NCI-H774 (cell line): ENCODE results near the gene NDUFAF4.

Experiments used
- DNase-seq: peaks from one replicate; lab custom pipeline; 2025; lab: John Stamatoyannopoulos, UW

The NDUFAF4 gene

GRCh38 chr6:96897396-96898240 is at the start of gene NDUFAF4:
Gene NDUFAF4 (minus strand): TSS chr6:96897891. CDS start chr6:96897801, 90 bp downstream.
- DNase-seq: peak; percentile 97

DNA sequence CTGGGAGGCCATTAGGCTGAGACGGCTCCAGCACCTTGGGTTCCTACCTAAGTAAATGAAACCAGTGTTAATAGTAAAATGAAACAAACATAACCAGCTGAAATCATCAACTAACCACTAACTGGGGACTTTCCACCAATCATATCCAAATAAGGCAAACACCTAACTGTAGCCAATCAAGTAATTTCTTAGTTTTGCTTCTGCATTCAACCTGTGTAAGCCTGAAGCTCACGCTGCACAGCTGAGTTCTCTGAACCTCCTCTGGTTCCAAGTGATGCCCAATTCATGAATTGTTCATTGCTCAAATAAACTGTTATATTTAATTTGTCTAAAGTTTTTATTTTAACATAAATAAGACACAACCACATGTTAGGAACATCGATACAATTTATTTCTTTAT is 49.4 kb upstream of the NDUFAF4 start:
- no peak for DNase-seq

GRCh38 chr6:96943555-96944215 is 46.0 kb upstream of the NDUFAF4 start:
- DNase-seq: no peak

GRCh38 chr6:96942676-96943075 is 45.0 kb upstream of the NDUFAF4 start:
- no peak for DNase-seq

GRCh38 chr6:96940322-96940721 is 42.6 kb upstream of the NDUFAF4 start:
- no peak for DNase-seq

DNA sequence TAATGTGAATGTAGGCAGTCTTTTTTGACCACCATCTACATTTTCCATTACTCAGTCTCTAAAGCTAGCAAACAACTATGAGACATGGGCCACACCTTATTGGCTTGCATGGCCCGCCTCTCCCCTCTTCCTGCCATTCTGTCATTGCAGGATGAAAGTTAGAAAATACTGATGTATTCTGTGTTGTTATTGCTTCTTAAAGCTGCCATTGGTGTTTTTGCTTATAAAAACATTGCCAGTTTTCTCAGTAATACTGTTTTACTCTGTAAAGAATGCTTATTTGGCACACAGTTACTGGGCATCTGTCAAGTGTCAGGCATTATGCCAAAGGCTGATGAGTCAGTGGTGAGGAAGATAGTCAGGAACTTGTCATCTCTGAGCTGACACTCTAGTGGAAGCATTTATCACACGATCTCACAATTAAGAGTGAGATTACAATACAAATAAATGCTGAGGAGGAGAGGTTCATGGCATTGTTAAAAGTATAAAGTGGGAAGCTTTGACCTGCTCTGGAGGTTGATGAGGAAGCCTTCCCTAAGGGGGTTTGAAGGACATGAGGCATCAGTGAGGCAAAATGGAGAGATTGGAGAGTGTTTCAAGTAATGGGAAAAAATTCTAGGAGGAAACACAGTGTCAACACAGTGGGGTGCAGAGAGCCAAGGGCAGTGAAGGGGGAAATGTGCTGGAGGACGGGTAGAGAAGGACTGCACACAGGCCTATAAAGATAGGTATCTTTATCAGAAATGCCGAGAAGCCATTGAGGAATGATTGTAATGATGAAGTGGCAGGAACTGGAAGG is 41.5 kb upstream of the NDUFAF4 start:
- DNase-seq: no peak

DNA sequence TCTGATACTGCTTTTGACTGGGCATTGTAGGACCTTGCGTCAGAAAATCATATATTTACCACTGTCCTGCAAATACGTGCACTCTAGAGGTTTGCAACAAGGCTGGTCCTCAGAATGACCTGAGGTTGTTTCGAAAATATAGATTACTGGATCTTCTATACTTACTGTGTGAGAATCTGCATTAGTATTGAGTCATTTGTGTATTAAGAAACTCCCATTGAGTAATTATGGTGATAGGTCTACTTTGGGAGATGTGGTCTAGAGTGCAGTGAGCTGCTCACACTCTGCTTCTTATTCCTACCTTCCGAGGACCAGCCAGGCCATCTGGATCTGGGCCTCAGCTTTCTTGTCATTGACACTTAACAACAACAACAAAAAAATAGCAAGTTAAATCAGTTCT is 36.4 kb upstream of the NDUFAF4 start:
- no peak for DNase-seq

DNA sequence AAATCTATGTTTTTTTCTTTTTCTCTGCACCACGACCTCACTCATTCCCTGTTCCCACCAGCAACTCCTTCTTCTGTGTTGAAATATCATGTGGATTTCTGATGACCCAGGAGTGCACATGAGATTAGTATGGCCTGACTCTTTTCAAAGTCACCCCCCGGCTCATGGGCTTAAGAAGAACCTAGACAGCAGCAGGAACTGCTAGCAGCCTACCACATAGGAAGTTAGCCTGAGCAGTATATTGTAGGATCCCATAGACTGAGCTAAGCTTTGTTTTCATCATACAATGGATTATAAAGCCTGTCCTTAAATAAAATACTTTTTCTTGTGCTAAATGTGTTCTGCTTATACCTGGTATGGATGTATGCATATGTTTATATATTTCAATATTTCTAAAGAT is 33.5 kb upstream of the NDUFAF4 start:
- no peak for DNase-seq

- no peak for DNase-seq
Measured at GRCh38 chr6:96929741-96930140, 32.0 kb upstream of the NDUFAF4 start.

- no peak for DNase-seq
Measured at GRCh38 chr6:96927660-96928059, 30.0 kb upstream of the NDUFAF4 start.

DNA sequence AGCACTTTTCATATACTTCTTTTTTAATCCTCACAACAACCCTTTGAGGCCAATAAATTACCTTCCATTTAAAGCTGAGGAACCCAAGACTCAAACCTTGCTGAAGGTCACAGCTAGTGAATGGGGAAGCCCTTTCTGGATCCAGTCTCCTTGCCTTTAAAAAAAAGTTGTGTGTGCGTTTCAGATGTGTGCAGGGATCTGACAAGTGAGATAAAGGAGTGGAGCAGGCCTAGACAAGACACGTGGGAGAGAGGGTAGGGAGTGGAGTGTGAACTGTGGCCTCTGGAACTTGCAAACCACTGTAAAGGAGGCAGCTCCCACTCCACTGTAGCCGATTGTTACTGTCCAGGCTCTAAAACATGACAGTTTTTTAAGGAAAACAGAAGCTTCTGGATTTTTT is 28.7 kb upstream of the NDUFAF4 start:
- DNase-seq: no peak

GRCh38 chr6:96925290-96925687 is 27.6 kb upstream of the NDUFAF4 start:
- DNase-seq: no peak

GRCh38 chr6:96923871-96924493 is 26.3 kb upstream of the NDUFAF4 start:
- DNase-seq: no peak

- DNase-seq: no peak
Measured at GRCh38 chr6:96923400-96923799, 25.7 kb upstream of the NDUFAF4 start.

GRCh38 chr6:96917098-96917497 is 19.4 kb upstream of the NDUFAF4 start:
- DNase-seq: no peak

GRCh38 chr6:96913621-96914020 is 15.9 kb upstream of the NDUFAF4 start:
- no peak for DNase-seq

DNA sequence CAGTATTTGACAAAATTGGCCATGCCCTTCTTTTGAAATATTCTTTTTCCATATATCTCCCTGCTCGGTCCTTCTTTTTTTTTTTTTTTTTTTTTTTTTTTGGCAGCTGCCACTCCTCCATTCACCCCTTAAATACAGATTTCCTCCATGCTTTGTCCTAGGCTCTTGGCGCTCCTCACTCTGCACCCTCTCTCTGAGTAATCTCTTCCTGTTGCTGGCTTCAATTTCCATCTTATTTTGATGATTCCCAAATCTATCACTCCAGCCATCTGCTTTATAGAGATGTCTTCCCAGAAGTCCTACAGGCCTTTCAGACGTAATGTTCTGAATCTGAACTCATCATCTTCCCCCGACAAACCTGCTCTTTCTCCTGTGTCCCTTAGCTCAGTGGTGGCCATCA is 14.1 kb upstream of the NDUFAF4 start:
- no peak for DNase-seq

- DNase-seq: no peak
Measured at GRCh38 chr6:96911171-96911570, 13.5 kb upstream of the NDUFAF4 start.

DNA sequence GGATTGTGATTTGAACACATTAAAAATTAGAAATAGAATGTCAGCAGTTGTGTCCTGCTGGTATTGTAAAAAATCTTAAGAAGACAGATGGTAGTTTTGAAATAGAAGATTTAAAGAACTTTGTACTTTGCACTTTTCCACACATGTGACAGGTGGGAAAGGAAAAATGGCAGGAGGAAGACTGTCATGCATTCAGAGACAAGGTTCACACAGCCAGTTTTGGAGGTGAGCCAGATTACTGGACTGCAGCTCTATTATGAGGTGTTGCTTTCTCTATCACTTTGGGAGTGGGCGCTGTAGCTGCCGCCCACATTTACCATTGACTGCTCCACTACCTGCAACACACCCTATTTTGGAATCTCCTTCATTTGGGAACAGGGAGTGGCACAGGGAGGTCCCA is 12.1 kb upstream of the NDUFAF4 start:
- DNase-seq: no peak

- DNase-seq: no peak
Measured at GRCh38 chr6:96907498-96907897, 9.8 kb upstream of the NDUFAF4 start.

- no peak for DNase-seq
Measured at GRCh38 chr6:96900873-96901272, 3.2 kb upstream of the NDUFAF4 start.

DNA sequence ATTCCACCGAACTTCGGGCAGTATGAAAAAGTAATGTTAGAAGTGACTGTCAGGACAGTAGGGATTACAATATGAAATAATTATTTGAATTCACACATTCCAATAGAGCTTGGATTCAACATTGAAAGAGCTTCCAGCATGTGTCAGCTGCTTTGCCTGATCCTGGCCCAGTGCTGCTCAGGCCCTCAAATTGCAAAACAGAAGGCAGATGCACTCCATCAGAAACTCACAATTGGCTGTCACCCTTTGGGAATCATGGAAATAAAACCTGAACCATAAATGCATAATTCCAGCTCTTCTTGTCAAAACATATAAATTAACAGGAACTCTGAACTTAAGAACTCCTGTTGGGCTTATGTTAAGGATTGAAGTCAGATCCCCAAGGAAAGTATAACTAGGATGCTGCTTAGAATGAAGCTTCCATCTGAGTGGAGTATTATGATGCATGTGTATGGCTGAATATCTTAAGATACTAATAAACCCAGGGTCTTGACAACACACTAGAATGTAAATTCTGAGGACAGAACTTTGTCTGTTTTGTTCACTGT is 1.8 kb upstream of the NDUFAF4 start:
- no peak for DNase-seq
